ENCODE measurements around the gene CT45A1.

DNA sequence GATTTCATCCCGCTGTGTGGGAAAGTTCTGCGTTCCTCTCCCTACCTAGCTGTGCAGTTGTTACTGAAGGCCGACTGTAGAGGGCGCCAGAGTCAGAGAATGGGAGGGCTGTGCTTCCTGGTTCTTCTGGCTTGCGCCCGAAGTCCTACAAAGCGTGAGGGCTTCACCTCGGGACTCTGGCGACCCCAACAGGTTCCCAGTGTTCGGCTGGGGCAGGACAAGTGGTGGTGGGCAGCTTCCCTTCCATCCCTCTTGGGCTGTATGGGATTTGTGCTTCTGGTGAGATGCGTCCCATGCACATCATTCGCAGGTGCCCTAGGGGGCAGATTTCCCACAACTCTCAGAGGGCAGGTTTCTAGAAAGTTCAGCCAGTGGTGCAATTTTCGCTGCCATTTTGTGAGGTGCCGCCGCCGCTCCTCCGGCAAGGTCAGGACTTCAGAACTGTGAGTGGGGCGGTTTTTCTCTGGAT is 27.3 kb downstream of the CT45A1 start:
- TF ChIP-seq, protein P1, sequence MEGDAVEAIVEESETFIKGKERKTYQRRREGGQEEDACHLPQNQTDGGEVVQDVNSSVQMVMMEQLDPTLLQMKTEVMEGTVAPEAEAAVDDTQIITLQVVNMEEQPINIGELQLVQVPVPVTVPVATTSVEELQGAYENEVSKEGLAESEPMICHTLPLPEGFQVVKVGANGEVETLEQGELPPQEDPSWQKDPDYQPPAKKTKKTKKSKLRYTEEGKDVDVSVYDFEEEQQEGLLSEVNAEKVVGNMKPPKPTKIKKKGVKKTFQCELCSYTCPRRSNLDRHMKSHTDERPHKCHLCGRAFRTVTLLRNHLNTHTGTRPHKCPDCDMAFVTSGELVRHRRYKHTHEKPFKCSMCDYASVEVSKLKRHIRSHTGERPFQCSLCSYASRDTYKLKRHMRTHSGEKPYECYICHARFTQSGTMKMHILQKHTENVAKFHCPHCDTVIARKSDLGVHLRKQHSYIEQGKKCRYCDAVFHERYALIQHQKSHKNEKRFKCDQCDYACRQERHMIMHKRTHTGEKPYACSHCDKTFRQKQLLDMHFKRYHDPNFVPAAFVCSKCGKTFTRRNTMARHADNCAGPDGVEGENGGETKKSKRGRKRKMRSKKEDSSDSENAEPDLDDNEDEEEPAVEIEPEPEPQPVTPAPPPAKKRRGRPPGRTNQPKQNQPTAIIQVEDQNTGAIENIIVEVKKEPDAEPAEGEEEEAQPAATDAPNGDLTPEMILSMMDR (IDR thresholded peaks at IDR 0.05) = peak in 1 of 5 experiments; percentile 21
- TF ChIP-seq POLR2A (IDR thresholded peaks at IDR 0.05) (no peak), POLR2AphosphoS5 (IDR thresholded peaks at IDR 0.05) (no peak), EP300 (IDR thresholded peaks at IDR 0.05; ENCODE audit: low read depth) (no peak)
